Effector CD8-positive, alpha-beta T cell (primary cell): Measurements from ENCODE around the gene TMEM87B.
"Not testable (repeated sequence)": the region's sequence is repeated elsewhere in the genome, so short reads cannot be mapped to it uniquely, and the experiment has no call there.

Experiments
- DNase-seq: peaks from one replicate; lab custom pipeline; 2025; lab: John Stamatoyannopoulos, UW

The TMEM87B gene

DNA sequence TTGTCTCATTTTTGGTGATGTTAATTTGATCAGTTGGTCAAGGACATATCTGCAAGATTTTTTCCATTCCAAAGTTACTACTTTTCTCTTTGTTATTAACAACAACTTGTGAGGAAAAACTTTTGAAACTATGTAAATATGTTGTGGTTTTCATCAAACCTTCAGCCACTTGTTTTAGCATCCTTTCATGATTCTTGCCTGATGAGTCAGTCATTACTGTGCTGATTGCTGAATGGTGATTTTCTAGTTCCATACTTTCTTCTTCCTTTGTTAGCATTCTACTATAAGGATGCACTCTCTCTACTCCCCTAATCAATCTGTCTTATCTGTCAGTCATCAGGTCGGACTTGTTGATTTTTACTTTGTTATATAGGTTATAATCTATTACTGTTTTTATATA is 10.9 kb downstream of the TMEM87B start:
- DNase-seq = no peak

DNA sequence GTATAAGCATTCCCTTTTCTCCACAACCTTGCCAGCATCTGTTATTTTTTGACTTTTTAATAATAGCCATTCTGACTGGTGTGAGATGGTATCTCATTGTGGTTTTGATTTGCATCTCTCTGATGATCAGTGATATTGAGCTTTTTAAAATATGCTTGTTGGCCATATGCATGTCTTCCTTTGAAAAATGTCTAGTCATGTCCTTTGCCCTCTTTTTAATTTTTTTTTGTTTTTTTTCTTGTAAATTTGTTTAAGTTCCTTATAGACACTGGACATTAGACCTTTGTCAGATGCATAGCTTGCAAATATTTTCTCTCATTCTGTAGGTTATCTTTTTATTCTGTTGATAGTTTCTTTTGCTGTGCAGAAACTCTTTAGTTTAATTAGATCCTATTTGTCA is 14.7 kb downstream of the TMEM87B start:
- not testable (repeated sequence) for DNase-seq

GRCh38 chr2:112073875-112074274 is 18.8 kb downstream of the TMEM87B start:
- DNase-seq = no peak

GRCh38 chr2:112074506-112074905 is 19.4 kb downstream of the TMEM87B start:
- no peak for DNase-seq

- no peak for DNase-seq
These were observed 20.6 kb downstream of the TMEM87B start for GRCh38 chr2:112075490-112076260.

- DNase-seq = no peak
These were observed 22.7 kb downstream of the TMEM87B start for GRCh38 chr2:112077814-112078213.

DNA sequence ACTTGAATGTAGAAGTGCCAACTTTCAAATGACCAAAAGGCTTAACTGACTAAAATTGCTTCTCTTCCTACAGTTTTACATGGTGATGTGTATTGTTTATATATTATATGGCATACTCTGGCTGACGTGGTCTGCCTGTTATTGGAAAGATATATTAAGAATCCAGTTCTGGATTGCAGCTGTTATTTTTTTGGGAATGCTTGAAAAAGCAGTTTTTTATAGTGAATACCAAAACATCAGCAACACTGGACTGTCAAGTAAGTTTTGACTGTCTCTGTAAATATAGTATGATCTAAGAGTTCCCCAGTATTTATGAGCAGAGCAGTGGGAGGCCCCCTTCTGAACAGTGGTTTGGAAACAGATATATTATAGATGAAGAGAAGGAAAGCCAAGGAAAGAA is 26.2 kb downstream of the TMEM87B start:
- DNase-seq = no peak

GRCh38 chr2:112084689-112085374 is 29.8 kb downstream of the TMEM87B start:
- no peak for DNase-seq

DNA sequence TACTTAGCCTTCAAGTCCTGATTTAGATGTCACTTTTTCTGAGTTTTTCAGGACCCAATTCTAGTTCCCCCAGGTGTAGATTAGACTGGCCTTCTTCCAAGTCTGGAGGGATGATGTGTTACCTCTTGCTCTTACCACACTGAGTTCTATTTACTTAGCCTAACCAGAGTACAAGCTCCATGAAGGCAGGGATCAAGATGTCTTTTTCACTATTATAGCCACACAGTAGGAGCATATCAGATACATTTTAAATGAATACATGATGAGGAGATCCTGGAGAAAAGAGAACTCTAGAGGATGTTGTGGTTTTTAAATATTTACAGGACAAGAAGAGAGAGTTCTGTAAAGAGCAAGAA is 30.3 kb downstream of the TMEM87B start:
- DNase-seq = no peak

GRCh38 chr2:112085916-112086669 is 31.0 kb downstream of the TMEM87B start:
- no peak for DNase-seq

DNA sequence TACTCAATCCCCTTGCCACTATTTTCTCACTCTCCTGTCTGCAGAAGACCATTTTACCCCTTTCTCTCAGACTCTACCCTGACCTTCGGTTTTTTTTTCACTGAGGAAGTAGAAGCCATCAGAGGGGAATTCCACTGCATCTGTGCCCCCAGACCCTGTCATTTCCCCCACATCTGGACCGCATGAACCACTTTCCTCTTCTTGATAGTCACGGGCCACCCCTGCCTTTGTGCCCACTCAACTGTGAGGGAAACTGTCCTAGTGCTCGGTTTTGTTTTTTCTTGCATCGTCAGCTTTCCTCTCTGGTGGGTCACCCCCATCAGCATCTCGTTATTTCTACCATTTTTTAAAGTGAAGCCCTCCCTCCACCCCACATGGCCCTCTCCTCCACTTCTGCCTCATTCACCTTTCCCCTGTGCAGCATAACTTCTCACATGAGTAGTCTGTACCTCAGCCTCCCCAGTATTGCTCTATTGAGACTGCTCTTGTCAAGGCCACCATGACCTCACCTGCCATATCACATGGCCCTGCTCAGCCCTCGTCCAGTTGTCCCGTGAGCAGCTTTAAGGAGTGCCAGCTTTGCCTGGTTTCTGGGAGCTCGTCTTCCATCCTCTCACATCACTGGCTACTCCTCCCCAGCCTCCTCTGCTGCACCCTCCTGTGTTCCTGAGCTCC is 32.4 kb downstream of the TMEM87B start:
- DNase-seq = no peak

- no peak for DNase-seq
These were observed 34.3 kb downstream of the TMEM87B start for GRCh38 chr2:112089375-112089774.

DNA sequence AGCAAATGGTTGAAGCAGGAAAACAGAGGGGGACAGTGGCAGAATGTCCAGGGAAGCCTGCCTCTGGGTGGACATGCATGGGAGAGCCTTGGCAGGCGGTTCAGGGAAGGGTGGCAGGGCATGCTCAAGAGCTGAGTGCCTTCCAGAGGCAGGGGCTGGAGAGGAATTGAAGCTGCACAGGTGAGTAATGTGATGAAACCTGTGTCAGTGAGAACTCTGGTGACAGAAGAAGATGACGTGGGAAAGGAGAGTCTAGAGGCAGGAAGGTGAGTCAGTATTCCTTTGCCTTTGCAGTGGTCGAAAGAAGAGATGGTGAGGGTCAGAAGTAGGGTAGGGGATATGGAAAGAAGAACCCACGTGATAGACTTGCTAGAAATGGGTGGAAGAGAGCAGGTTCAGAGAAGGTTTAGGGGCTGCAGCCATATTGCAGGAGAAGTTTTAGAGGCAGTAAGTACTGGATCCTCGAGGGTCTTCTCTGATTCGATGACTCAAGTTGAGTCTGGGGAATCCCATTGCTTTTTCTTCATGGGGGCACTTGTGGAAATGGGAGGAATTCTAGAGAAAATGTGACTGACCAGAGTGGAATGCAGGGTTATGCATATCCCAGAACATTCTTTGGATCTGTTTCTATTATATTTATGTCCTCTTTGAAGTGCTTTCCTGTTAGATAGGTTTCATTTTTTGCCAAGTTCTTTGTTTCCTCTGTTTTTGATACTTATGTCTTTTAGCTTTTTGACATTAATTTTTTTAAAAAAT is 37.4 kb downstream of the TMEM87B start:
- DNase-seq = no peak

DNA sequence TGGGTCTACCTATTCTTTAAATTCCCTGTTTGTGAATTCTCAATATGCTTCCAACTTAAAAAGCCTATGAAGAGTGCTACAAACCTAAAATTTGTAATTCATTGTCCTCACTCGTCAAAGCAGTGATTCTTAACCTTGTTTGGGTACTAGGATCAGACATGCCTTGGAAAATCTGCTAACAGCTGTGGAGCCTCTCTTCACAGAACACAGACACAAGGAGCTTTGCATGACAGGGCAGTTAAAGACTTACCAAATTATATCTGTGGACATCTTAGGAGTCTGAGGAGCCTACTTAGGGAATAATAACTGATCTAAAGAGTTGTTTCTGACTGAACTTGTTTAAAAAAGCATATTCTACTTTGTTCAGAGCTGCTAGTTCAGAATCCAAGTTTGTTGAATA is 38.1 kb downstream of the TMEM87B start:
- DNase-seq = no peak

- no peak for DNase-seq
These were observed 40.6 kb downstream of the TMEM87B start for GRCh38 chr2:112095681-112096080.

DNA sequence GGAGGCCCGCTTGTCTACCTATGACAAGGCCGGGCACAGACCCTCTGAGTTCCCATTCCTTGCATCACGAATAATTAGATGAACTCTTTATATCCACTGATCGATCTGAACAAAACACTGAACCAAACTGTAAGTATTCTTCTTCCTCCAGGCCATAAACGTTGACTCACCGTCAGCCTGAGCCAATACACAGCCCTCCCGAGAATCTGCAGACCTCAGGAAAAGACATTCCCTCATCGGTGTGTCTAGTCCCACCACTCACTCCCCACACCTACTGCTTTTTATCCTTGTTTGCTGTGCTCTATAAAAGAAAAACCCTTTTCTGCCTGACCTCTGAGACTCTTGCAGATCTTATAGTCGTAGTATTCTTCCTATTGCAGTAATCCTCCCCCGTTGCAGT is 41.0 kb downstream of the TMEM87B start:
- DNase-seq = no peak

DNA sequence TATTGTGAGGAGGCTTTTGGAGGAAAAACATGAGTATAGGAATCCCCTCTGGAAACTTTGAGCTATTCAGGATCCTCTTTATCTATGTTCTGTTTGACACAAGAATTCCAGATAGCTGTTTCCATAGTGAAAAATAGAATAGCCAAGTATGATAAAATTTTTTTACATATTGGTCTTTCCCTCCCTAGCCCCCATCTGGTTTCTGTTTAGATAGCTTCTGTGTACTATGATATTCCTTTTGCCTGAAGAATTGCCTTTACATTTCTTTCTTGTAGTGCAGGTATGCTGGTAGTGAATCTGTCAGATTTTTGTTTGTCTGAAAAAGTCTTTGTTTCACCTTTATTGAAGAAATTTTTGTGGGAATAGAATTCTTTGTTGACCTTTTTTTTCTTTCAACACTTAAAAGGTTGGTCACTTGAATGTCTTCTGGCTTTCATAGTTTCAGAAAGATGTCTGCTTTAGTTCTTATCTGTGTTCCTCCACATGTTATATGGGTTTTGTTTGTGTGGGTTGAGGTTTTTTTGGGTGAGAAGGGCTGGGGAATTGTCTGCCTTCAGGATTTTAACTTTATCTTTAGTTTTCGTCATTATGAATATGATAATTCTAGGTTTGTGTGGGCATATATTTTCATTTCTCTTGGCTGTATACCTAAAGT is 53.2 kb downstream of the TMEM87B start:
- no peak for DNase-seq

- DNase-seq = no peak
These were observed 54.2 kb downstream of the TMEM87B start for GRCh38 chr2:112109278-112109677.

DNA sequence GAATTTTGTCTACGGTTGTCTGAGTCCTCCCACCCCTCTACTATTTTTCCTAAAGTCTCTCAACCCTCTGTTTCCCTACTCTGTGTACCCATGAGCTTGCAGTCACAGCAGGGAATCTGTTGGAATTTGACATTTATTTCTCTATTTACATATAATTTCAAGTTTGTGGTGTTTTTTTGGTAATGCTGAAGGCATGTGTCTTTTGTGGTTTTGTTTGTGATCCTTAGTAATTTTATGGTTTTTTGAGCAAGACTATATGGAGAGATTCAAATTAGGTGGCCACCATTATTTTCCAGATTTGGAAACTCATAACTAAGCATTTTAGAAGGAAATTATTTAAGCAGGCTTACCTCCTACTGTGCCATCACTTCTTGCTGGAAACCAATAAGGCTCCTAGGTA is 55.9 kb downstream of the TMEM87B start:
- DNase-seq = no peak

DNA sequence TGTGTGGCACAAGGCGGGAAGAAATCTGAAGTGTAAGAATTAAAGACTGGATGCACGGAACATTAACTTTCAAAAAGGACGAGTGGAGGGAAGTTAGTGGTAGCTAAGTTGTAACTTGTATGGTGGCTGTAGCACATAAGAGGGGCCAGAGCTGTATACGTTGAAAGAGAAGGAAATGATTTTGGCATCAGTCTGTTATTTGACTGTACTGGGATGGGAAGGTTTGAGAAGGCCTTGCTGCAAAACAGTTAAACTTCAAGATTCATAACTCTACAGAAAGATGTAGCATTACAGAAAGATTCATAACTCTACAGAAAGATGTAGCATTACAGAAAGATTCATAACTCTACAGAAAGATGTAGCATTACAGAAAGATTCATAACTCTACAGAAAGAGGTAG is 58.3 kb downstream of the TMEM87B start:
- not testable (repeated sequence) for DNase-seq

DNA sequence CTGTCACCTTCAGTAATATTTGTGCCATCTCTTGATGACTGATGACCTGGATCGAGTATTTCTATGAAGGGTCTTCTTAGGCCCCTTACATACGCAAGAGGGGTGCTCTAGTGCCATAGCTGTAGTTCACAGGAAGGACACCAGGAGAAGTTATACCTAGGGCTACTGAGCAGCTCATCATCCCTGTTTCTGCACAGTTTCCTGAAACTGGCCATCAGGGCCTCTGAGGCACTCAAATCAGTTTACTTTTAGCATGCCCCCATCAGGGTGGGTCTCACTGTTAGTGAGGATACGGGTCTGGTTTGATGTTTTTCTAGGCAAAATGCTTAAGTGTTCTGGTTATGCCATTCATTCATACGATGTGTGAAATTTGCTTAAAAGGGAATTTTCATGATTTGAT is 63.1 kb downstream of the TMEM87B start:
- DNase-seq = no peak
